HG02938 (cell line): Measurements from ENCODE around the gene PWP2.
A peak's percentile ranks its signal among the peaks of the same experiment; 100 is the strongest.
"Not testable (repeated sequence)": the region's sequence is repeated elsewhere in the genome, so short reads cannot be mapped to it uniquely, and the experiment has no call there.

ENCODE experiments used
- ATAC-seq: cut with Tn5 transposase; IDR thresholded peaks from one replicate; pipeline ENCODE4 v1.9.1; 2021; ENCODE audit warnings: mild to moderate bottlenecking, moderate library complexity; ENCODE audit not compliant: unreplicated experiment

PWP2 gene

DNA sequence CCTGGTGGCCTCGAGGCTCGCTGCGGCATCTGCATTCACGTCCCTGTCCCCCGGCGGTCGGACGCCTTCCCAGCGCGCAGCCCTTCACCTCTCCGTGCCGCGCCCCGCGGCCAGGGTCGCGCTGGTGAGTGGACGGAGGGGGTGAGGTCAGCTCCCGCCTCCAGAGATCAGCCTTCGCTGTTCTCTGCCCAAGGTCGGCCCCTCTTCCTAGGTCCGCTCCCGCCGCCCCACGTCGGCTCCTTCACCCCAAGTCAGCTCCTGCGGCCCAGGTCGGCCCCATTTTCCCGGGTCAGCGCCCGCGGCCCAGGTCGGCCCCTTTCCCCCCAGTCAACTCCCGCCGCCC lies 26.5 kb downstream of the PWP2 start:
- not testable (repeated sequence) for ATAC-seq

DNA sequence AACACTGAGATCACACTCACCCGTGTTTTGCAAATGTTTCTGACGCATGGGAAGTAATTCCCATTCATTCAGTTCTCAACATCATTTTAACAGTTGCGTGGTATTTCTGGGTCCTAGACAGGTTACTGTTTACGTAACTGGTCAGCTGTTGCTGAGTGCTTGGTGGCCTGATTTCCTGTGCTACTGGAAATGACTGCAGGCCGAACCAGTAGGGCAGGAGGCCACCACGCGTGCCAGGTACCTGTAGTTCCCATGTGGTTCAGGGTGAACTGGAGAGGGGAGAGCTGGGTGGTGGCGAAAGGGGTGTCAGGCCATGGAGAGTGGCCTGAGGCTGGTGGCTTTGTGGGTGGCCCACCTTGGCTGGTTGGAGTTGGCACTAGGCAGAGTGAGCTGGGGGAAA lies 27.5 kb downstream of the PWP2 start:
- not testable (repeated sequence) for ATAC-seq

DNA sequence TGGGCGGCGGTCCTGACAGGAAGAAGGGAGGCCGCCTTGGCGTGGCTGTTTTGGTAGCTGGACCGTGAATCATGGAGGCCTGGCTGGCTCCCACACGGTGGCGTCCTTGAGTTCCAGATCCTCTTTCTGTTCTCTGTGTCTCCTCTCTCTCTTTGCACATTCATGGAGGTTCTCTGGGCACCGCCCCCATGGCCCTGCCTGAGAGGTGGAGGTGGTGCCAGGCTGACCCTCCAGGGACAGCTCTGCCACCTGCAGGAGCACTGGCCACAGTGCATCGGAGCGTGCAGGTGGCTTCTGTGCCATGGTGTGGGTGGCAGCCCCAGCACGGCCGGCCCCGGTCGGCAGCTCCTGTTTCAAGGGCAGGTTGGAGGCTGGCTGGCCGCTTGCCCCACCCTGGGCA lies 30.8 kb downstream of the PWP2 start:
- not testable (repeated sequence) for ATAC-seq

DNA sequence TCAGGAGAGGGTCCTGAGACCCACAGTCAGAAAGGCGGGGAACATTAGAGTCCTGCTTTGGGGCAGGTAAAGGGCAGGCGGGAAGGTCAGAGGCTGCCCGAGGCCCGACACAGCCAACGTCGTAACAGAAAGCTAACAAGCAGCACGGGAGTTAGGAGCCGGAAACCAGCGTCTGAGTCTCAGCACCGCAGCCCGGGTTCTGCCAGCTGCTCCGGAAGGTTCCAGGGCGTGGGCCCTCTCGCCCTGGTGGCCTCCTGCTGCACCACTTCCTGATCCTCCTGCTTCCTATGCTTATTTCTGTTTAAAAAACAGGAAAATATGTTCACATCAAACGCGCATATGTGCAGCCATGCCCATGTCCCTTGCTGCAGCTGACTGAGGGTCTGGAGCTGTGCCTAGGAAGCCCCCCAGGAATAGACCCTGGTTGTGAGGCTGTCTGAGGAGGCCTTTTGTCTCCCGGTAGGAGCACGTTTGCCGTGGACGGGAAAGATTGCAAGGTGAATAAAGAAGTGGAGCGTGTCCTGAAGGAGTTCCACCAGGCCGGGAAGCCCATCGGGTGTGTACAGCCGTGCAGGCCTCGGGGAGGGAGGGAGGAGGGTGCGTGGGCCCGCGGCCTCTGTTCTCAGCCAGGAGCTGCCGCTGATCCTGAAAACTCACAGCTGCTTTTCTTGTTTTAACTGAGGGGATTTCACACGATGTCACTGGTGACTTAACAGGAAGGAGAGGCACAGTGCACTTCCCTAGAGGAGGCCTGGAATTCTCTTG lies 32.8 kb downstream of the PWP2 start:
- ATAC-seq = not testable (repeated sequence)

DNA sequence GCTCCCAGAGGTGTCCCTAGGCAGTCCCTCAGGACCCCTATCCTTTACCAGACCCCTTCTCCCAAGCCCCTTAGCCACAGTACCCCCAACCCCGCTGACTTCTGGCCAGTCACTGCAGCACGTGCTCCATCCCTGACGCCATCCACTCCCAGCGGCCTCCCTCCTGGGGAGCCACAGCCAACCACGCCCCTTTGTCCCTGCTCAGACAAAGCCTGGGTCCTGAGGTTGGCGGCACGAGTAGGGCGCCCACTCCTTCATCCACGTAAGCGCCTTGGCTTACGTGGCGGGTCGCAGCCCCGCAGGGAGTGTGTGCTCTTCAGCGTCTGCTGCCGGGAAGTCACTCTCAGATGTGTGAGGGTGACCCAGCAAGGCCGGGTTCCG lies 33.3 kb downstream of the PWP2 start:
- ATAC-seq = not testable (repeated sequence)

DNA sequence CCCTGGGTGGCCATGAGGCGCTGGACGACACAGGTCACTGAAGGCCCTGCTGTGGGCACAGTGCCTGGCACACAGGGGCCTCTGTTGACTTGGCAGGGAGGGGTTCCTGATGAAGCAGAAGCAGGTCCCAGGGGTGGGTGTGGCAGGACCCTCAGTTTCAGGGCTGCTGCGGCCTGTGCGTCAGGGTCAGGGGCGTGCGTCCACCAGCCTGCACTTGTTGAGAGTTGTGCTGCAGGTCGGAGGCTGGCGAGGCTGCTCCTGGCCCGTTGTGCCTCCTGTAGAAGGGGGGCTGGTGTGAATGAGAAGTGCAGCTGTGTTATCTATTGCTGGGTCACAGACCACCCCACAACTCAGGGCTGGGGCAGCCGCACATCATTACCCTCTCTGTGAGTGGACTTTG lies 35.3 kb downstream of the PWP2 start:
- ATAC-seq = not testable (repeated sequence)

DNA sequence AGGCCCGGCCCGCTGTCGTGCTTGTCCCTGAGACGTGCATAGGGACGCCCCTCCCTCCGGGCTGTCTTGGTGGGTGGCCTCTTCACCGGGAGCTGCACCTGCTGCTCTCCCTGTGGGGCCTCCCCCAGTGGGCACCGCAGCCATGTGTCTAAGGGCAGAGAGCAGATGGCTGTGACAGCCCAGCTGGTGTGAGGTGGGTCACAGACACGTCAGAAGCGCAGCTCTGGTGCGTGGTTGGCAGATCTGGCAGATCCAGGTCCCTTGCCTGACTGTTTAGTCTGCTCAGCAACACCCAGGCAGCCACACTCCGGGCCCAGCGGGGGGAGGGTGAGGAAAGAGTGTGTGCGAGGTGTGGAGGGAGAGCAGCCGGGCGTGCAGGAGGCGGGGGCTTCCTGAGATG lies 36.2 kb downstream of the PWP2 start:
- ATAC-seq = peak; percentile 39

DNA sequence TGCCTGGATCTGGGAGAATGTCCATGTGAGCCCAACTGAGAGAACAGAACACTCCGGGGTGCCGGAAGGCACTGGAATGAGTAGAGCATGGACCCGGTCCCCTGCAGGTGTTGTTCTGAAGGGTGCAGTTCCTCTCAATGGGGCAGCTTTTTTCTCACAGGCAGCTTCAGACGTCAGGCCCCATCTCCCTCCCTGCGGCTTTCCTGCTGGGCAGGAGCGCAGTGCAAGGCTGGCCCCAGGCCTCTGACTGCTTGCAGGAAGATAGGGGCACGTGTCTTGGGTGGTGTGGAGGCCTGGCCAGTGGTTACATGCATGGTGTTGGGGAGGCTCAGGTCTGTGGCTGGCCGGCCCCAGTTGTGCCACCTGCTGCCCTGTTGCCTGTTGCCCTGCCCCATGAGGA lies 36.8 kb downstream of the PWP2 start:
- not testable (repeated sequence) for ATAC-seq

DNA sequence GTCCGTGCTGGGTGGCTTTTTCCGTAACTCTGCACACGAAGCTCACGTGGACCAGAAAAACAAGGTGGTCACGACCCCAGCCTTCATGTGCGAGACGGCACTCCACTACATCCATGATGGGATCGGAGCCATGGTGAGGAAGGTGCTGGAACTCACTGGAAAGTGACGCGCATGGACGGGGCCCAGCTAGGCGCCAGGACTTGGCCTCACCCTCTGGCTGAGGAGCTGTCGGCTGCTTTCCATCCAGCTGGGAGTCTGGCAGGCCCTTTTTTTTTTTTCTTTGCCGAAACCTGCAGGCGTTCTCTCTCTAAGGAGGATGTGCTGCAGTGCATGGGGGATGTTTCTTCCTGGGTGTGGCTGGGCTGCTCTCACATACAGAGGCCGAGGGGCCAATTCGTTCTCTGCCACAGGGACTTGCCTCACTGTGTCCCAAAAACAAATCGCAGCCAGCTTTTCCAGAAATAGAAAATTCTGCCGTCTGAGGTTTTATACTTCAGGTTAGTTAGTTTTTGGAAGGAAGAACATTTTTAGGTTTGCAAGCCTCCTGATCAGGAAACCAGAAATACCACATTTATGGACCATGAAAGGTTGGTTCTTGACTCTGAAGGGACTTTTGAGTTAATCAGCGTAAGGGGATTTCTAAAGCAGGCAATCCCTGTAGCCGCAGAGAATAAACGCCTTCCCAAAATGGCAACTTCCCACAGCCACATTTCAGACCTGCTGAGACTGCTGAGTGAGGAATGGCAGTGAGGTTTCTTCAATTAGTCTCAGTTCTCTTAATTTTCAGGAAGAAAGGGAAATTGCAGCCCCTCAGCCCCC lies 37.8 kb downstream of the PWP2 start:
- ATAC-seq = not testable (repeated sequence)

DNA sequence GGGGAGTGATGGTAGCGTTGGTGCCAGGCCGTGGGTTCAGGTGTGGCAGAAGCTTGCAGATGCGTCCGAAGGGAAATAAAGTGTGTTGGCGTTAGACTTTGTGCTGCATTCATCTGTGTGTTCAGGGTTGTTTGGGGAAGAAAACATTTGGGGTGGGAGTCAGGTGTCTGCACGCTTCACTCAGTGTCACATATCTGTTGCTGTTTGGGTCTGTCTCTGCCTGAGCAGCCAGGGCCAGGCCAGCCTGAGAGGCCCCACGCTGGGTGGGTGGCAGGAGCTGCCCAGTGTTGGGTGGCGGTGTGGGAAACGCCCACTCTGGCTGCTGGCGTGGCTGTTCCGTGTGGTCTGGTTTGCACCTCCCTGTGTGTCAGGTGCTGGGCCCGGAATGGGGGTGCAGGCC lies 38.4 kb downstream of the PWP2 start:
- not testable (repeated sequence) for ATAC-seq

DNA sequence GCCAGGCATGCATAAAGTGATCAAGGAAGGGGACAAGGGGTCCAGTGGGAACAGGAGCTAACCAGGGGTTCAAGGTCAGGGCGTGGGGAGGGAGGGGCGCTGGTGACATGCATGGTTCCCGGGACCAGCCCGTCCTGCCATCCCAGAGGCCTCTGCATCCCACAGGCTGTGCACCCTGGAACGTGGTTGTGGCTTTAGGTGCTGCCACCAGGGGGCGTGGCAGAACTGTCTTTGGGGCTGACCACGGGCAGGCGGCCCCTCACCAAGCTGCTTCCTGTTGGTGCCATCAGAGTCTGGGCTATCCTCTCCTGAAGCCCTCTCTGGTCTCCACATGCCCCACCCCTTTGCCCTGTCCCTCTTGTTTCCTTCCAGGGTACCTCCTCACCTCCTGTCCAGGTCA lies 39.9 kb downstream of the PWP2 start:
- not testable (repeated sequence) for ATAC-seq

DNA sequence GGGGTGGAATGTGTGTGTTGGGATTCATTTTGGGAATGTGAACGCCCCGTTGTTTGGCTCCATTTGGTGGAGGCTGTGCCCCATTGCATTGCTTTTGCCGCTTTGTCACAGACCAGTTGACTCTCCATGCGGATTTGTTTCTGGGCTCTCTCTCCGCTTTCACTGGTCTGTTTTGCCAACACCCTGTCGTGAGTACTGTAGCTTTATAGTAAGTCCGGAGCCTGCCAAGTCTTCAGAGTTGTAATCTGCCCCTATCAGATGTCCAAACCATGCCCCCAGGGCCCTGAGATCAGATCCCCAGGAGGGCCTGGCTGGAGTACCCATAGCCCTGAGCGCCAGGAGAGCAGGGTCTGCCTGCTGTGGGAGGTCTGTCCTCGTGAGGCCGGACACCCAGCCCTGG lies 43.1 kb downstream of the PWP2 start:
- not testable (repeated sequence) for ATAC-seq

DNA sequence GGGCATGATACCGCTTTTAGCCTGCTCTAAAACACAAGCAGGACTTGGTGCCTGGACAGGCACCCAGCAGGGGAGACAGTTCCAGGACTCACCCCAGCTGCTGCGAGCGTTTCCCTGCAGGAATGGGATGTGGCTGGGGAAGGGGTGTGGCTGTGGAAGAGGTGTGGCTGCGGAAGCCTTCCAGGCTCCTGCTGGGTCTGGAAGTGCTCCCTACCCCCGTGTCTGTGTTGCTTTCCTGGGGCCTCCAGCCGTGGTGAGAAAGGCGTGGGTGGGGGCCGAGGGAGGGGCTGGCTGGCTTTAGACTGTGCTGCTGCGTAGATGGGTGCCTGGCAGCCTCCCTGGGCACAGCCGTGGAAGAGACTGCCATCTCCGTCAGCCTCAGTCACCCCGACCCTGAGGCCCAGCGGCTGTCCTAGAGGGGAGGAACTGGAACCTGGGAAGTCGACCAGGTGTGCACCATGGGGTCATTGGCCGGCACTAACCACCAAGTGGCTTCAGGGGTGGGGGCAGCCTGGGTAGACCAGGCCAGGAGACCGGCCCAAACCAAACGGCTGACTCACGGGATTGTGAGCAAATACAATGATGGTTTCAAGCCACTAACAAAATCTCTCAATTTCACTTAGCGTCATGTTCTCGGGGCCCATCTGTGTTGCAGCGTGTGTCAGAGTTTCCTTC lies 46.2 kb downstream of the PWP2 start:
- ATAC-seq = not testable (repeated sequence)

DNA sequence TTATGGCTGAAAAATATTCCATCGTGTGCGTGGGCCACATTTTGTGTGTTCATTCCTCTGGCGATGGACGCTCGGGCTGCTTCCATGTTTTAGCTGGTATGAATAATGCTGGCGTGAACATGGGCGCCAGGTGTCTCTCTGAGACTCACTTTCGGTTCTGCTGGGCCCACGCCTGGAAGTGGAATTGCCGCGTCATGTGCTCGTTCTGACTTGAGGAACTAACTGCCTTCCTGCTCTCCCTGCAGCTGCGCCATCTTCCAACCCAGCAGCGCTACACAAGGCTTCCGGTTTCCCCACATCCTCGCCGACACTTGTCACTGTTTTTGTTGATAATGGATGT lies 46.7 kb downstream of the PWP2 start:
- not testable (repeated sequence) for ATAC-seq

DNA sequence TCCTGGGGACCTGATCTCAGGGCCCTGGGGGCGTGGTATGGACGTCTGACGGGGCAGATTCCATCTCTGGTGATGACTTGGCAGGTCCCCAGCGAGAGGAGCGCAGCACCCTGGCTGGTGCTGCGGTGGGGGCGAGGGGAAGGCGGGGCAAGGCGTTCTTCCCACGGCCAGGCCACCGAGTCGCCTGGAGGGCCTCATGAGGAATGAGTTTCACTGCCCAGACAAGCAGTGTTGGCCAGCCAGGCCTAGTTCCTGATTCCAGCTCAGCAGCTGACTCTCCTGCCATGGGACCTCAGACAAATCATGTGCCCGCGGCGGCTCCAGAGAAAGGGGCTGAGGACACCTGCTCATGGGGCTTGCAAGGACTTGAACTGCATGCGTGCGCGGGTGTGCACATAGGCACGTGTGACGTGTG lies 47.6 kb downstream of the PWP2 start:
- ATAC-seq = peak; percentile 15

DNA sequence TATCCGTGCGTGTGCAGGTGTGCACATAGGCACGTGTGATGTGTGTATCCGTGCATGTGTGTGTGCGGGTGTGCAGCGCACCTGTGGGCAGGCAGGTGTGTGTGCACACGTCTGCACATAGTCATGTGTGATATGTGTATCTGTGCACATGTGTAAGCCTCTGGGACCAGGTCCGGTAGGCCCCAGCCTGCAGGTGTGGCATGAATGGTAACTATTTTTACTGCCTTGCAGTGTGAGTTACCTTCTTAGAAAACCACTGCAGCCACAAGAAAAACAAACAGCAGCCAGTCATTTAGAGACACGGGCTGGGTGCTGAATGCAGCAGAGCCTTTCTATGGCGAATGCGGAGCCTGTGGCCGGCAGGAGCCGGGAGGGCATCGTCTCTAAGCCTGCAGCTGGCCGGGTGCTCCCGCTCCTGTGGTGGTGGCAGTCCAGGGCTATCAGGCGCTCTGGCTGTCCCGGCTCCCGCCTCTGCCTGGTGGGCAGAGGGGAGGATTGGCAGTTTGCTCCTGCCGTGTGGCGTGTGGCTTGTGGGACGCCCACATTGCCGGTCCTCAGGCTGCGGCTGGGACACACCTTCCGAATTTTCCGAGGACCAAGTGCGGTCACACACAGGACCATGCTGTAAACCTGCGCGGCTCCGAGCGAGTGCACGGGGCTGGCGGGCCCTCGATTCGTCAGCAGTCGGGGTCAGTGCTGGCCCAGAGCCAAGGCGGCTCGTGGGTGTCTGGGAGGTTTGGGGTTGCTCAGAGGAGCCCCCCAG lies 48.2 kb downstream of the PWP2 start:
- ATAC-seq = peak; percentile 37

DNA sequence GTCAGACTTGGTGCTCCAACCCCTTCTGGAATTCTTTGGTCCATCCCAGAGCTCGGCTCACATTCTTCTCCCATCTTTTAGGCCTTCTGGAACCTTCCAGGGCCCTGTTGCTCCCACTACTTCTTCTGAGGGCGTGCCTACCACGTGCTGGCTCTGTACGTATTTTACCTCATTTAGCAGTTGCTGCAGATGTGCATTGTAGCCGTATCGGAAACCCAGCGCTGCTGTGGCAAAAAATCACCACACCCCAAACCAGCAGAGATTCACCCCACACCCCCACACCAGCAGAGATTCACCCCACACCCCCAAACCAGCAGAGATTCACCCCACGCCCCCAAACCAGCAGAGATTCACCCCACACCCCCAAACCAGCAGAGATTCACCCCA lies 48.8 kb downstream of the PWP2 start:
- not testable (repeated sequence) for ATAC-seq

DNA sequence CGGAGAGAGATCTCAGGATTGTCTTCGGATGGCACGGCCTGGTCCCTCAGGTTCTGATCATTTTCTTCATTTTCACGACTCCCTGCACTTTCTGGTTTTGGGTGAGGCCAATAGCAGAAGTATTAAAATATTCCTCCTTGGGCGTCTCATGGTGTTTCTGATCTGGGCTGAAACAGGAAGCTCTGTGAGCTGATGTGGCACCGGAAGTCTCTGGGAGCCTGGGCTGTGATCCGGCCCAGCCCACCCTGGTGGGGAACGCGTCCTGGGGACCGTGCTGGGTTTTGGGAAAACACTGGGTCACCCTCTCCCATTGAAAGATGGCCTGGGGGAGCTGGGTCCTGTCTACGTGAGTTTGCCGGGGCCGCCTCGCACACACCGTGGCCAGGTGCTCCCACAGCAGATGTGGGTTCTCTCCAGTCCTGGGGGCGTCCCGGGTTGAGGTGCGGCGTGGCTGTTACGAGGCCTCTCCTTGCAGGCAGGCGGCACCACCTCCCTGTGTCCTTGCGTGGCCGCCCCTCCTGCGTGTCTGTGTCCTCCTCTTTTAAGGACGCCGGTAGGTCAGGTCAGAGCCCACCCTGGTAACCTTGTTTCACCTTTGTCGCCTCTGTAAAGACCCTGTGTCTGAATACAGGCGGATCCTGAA lies 50.4 kb downstream of the PWP2 start:
- ATAC-seq = not testable (repeated sequence)

DNA sequence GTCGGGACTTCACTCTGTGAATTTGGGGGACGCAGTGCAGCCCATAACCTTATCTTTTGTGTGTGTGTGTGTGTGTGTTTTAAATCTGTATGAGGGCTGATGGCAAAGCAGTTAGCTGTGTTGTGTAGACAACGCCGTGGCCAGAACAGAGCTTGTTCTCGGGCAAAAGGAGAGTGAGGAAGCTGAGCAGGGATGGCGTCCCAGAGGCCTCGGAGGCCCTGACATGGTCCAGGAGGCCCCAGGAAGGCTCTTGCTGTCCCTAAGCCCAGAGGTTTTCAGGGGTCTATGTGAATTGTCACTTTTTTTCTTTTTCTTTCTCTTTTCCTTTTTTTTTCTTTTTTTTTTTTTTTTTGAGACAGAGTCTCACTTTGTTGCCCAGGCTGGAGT lies 50.9 kb downstream of the PWP2 start:
- not testable (repeated sequence) for ATAC-seq
